Activated CD8-positive, alpha-beta memory T cell treated with anti-CD3 and anti-CD28 coated beads for 36 hours (primary cell): Measurements from ENCODE around the gene TFAP2C. TPM values are rescaled to one million over a fixed set of nuclear protein-coding genes. Genes with fewer than 3 reads are reported as not detected.

Source experiments
- CTCF ChIA-PET: fragments of 350-600 bp; sonication (Branson Sonifier 250); formaldehyde crosslinking; loops from one replicate; lab custom pipeline; 2021; ENCODE audit warnings: antibody characterized with exemption; lab: Charles Lee
- POLR2A ChIA-PET: fragments of 350-600 bp; sonication (Branson Sonifier 250); formaldehyde crosslinking; loops from one replicate; lab custom pipeline; 2021; ENCODE audit warnings: antibody characterized with exemption; lab: Charles Lee
- total RNA-seq, 2 experiments: library from RNA; stranded (reverse); gene quantifications; one replicate each; pipeline ENCODE4 v1.2.3, GENCODE V29; 2021

The TFAP2C gene
- not detected for total RNA-seq

DNA sequence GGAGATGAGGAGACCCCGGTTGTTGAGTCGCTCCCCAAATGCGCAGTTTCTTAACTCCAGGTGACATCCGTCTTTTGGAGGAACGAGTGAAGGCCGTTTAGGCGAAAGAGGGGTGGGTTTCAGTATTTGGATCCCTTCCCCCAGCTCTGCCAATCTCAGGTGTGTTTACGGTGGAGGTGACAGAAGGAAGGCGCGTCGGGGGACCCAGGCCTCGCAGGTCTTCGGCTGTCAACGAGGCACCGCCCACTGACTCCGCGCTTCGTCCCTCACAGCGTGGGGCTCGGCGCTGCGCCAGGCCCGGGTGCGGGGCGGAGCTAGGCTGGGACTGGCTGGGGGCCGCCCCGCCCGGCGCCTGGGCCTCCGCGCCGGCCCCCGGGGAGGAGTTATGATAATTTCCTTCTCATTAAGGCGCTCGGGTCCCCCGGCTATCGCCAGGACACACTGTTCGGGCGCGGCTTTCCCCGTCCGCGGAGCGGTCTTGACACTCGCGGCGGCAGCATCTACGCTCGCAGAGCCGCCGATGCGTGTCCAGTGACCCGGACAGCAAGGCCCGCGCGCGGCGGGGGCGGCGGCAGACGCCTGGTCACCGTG, at the start of gene TFAP2C:
TFAP2C (plus strand) TSS at position 434 of the 591 bp plus-strand sequence. CDS start 239 bp downstream, outside the sequence.
- ChIA-PET POLR2A (no interaction called here), CTCF (no interaction called here)

DNA sequence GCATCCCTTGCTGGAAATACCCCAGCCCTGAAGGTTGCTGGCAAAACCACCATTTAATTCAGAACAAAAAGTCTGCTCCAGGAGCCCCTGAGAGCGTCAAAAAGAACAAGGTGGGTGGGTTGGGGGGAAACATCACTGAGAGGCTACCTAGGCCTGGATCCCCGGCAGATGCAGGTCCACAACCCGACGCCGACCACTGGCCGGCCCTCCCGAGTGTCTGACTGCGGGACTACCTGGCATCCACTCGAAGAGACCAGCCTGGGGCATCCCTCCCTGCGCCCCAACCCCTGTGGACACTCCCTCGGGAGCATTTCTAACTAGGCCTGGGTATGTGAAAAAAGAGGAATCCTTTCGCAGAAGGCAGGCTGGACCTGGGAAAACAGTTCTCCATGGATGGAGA, 48.9 kb upstream of the TFAP2C start:
- ChIA-PET CTCF (interaction anchor here (0.6 kb wide), 1 partner anchor 154 kb away, joined by 3 read pairs; no protein-coding TSS in a partner anchor), POLR2A (no interaction called here)

DNA sequence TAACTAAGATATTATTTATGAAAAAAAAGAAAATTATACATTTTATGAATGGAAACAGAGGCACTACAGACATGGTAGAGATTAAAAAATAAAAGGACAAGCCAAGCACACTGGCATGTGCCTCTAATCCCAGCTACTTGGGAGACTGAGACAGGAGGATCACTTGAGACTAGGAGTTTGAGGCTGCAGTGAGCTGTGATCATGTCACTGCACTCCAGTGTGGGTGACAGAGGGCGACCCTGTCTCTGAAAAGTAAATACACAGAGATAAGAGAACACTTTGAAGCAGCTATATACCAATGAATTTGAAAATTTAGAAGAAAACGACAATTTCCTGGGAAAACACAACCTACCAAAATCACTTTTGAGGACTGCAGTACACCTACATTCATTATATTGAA, 47.4 kb upstream of the TFAP2C start:
- POLR2A ChIA-PET = no interaction called here
- CTCF ChIA-PET = no interaction called here

DNA sequence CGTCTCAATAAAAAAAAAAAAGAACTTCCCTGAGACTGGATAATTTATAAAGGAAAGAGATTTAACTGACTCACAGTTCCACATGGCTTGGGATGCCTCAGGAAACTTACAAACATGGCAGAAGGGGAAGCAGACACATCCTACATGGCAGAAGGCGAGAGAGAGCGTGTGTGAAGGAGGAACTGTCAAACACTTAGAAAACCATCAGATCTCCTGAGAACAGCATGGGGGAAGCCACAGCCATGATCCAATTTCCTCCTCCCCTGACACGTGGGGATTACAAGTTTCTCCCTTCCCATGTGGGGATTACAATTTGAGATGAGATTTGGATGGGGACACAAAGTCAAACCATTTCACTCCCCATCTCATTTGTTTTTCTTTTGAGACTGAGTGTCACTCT, 46.6 kb upstream of the TFAP2C start:
- CTCF ChIA-PET = no interaction called here

DNA sequence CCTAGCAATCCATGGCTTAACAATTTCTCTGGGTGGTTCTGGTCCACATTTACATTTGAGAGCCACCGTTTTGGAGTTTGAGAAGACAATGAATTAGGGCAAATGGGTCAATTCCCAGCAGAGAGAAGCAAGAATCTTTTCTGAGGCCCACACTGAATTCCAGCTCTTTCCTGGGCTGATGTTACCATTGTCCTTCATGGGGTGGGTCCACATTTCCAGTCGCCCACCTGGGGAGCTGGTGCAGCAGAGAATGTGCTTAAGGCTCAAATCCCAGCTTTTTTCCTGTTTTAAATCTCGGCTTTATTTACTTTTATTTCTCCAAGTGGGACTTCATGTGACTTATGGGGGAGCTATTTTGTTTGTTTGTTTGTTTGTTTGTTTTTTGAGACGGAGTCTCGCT, 44.2 kb upstream of the TFAP2C start:
- POLR2A ChIA-PET = no interaction called here
- CTCF ChIA-PET = no interaction called here

More for the DNA sequence above, 46.6 kb upstream of the TFAP2C start:
- POLR2A ChIA-PET = no interaction called here

DNA sequence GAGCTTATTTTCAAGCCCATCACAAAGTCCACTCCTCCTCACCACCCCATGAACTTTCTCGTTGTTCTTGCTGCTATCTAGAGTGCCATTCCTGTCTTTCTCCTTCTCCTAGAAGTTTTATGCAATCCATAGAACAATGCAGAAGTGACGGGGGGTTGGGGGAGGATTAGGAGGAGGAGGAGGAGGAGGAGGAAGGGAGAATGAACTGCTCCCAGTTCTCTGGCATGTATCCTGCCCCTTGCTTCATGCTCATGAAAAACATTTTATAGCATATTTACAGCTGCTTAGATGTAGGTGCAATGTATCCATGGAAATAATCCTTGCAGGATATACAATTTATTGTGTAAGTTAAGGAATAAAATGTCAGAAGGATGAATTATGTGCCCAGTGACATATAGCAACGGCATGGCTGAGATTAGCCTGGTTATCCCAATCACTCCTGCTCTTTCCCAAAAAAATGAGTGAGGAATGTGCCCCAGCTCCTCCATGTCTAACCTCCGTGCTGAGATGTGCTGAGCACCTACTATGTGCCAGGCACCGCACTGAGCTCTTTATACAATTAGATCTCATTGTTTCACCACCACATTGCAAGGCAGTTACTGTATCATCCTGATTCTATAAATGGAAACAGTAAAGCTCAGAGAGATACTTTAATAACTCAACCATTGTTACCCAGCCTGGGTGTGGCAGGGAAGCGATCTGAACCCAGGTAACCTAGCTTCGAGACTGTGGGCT, 41.6 kb upstream of the TFAP2C start:
- POLR2A ChIA-PET = no interaction called here
- CTCF ChIA-PET = interaction anchor here (0.6 kb wide), 1 partner anchor 258 kb away, joined by 3 read pairs; no protein-coding TSS in a partner anchor

DNA sequence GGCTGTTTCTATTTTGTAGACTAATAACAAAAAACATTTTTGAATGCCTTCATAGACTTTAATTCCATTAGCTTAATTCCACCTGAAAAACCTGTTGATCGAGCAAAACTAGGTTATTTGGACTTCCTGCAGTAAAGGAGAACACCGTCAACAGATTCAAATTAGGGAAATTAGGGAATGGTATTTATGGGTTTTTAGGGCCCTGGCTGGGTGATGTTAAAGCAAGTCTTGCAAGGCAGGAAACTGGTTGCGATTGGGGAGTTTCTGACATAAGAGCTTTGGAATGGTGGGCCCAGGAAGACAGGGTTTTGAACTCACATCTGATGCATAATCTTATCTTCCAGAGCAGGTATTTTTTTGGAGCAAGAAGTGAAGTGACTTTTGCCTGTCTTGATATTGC, 40.1 kb upstream of the TFAP2C start:
- ChIA-PET POLR2A (no interaction called here), CTCF (no interaction called here)

DNA sequence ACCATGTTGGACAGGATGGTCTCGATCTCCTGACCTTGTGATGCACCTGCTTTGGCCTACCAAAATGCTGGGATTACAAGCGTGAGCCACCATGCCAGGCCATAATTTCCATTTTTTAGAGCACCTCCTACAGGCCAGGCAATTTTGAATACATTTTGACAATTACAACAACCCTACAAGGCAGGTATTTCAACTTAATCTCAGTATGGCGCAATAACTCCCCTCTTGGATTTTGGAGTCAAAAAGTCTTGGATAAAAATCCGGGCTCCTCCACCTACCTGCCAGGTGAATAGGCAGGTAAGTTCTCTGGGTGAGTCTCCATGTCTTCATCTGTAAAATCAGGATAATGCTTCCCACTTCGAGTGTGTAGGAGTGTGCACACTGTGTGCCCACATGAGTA, 39.5 kb upstream of the TFAP2C start:
- POLR2A ChIA-PET = interaction anchor here (0.6 kb wide), 1 partner anchor 744 kb away, joined by 5 read pairs; no protein-coding TSS in a partner anchor
- CTCF ChIA-PET = no interaction called here

DNA sequence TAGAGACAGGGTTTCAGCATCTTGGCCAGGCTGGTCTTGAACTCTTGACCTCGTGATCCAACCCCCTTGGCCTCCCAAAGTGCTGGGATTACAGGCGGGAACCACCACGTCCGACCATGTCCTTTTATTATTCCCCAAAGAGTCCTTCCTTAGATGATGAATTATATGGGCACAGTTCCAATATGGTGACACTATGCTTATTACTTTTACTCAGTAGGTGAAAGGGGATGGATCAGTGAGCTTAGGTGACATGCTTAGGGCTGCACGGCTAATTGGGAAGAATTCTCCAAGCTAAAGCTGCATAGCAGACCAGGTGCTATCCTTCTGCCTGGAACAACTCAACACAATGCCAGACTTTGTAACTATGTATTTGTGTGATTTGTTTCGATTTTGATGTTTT, 38.2 kb upstream of the TFAP2C start:
- ChIA-PET CTCF (no interaction called here), POLR2A (no interaction called here)

DNA sequence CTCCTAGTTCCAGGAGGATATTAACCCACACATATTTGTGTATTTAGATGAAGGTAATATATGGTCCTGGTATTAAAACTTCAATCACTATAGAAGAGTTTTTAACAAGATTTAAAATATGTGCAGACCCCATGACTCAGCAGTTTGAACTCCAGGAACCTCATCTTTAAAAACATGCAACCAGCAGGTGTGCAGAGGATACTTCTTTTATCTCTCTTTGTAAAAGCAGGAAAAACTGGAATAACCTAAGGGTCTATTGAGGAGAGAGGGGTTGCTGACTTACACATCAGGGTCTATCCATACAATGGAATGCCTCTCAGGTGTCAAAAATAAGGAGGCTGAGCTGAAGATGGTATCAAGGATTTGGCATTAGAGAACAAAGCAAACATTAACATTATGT, 36.9 kb upstream of the TFAP2C start:
- CTCF ChIA-PET = no interaction called here
- POLR2A ChIA-PET = no interaction called here

DNA sequence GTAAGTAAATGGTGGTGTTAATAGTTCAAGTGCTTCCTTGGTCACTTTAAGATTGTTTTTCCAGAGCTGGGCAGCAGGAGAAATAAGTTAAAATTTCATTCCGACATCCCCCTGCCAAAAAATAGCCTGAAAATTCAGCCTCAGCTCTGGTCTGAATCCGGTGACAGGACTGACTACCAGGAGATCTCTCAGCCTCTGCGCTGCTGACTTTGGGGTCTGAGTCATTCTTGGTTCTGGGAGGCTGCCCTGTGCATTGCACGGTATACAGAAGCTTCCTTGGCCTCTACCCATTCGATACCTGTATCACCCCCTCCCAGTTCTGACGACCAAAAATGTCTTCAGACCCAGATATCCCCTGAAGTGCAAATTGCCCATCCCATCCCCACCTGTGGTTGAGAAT, 36.3 kb upstream of the TFAP2C start:
- ChIA-PET POLR2A (no interaction called here), CTCF (no interaction called here)

DNA sequence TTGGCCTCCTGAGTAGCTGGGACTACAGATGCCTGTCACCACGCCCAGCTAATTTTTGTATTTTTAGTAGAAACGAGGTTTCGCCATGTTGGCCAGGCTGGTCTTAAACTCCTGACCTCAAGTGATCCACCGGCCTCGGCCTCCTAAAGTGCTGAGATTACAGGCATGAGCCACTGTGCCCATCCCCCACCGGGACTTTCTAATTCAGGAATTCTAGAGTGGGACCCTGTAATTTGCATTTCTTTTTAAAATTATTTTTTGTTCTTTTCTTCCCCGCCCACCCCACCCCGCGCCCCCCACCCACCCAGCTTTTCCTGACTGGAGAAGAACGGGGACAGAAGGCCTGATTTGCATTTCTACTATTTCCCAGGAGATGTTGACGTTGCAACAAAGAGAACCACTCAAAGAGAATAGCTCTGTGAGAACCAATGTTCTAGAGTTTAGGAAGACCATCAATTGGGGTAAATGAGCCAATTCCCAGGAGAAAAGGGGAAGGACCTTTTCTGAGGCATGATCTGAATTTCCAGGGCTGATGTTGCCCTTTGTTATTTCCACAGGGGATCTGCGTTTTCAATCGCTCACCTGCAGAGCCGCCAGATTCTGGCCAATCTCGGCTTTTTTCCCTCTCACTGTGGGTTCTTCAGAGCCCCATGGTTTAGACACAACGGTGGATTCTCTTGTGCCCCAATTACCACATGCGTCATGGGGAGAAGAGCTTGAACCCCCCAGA, 33.2 kb upstream of the TFAP2C start:
- POLR2A ChIA-PET = no interaction called here
- CTCF ChIA-PET = no interaction called here

DNA sequence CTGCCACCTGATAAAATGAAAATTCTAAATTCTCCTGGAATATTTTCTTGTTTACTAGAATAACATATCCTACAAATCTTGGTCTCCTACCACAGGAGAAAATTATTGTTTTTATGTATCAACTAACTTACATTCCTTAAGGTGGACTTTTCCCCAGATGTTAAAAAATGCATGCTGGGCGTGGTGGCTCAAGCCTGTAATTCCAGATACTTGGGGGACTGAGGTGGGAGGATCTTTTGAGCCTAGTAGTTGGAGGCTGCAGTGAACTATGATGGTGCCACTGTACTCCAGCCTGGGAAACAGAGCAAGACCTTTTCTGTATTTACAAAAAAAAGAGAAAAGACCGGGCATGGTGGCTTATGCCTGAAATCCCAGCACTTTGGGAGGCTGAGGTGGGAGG, 27.9 kb upstream of the TFAP2C start:
- ChIA-PET CTCF (no interaction called here), POLR2A (no interaction called here)

DNA sequence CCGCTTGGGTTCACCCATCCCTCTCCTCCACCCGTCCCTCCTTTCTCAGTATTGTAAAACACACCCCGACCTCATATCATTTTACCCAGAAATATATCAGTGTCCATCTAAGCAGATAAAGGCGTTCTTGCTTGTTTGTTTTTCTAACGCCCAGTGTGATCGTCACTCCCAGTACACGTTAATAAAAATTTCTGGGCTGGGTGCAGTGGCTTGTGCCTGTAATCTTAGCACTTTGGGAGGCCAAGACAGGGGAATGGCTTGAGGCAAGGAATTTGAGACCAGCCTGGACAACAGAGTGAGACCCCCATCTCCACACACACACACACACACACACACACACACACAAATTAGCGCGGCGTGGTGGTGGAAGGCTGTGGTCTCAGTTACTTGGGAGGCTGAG, 24.4 kb upstream of the TFAP2C start:
- ChIA-PET POLR2A (no interaction called here), CTCF (no interaction called here)

DNA sequence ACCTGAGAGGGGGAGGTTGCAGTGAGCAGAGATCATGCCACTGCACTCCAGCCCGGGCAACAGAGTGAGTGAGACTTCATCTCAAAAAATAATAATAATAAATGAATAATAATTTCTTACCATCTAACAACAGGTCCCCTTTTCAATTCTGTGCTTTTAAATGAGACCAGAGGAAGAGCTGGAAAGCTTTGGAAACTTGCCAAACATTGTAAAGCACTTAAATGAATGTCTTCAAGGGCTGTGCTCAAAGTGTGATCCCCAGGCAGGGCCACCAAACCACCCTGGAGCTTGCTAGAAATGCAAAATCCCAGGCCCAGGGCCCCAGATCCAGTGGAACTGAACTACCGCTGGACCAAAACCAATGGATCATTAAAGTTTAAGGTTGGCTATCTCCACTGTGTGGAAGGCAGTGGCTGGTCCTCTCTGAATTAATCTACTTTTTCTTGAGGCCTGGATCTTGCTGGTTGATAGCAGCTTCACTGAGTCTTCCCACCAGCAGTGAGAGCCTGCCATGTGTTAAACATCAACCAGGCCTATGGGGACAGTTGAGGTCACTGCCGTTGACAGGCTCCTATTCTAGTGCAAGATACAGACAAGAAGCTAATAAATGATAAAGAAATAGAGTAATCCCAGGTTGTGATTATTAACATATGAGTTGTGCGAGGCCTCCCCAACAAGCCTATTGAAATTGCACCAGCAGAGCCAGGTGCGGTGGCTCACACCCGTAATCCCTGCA, 23.7 kb upstream of the TFAP2C start:
- CTCF ChIA-PET = no interaction called here
- POLR2A ChIA-PET = no interaction called here

DNA sequence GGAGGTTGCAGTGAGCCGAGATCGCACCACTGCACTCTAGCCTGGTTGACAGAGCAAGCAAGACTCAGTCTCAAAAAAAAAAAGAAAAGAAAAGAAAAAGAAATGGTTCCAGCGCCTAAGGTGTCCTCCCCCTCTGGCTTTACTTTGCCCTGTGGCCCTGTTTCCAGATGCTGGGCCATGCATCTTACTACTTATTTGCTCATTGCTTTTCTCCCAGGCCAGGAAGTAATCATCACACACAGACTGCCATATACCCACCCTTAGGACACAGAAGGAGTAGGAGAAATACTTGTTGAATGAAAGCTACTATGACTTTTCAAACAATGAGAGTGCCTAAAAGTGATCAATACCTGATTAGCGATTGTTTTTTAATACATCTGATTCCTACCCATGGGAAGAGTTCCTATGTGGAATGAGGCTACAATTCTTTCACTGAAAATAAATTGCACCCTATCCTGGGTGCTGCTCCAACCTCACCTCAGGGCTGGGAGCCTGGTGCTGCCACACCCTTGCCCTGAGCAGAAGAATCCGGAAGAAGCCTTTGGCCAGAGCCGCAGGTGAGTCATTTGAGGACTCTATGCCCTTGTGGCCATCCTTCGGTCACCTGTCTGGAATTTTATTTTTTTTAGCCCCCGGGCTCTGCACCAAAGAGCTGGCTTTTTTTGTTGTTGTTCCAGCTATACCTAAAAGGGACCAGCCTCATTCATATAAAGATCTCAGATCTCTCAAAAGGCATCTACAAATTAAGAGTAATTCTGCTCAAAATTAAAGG, 22.7 kb upstream of the TFAP2C start:
- CTCF ChIA-PET = no interaction called here
- POLR2A ChIA-PET = no interaction called here

DNA sequence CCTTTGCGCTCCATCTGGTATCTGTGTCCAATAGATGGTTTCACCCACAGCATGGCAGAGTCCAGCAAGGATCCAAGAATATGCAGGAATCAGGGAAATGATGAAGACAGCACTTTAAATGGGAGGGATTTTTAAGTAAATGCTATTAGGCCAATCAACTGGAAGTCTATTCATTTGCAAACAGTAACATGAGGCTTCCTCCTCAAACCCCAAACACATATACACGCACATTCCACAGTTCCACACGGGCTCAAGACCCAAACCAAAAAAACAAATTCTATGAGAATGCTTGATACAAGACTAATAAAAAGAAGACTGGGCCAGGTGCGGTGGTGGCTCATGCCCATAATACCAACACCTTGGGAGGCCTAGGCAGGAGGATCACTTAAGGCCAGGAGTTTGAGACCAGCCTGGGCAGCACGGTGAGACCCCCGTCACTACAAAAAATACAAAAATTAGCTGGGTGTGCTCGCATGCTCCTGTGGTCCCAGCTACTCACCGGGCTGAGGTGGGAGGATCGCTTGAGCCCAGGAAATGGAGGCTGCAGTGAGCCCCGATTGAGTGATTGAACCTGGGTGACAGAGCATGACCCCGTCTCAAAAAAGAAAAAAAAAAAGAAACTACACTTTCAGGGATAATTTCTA, 21.9 kb upstream of the TFAP2C start:
- ChIA-PET POLR2A (no interaction called here), CTCF (no interaction called here)

DNA sequence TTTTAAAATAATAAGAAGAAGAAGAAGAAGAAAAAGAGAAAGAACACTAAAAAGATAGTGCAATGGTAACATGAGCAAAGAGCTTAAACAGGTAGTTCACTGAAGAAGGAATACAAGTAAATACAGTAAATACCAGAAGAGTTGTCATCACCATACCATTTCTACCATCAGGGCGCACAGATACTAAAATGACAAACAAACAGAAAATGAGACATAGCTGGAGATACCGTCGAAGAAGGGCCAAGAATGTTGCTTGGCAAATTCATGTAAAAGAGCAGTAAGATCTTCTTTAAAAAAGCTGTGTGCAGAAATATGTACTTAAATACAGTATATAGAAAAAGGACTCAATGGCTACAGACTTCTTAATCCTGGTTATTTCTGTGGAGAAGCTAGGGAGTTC, 20.7 kb upstream of the TFAP2C start:
- ChIA-PET CTCF (no interaction called here), POLR2A (interaction anchor here (0.6 kb wide), 1 partner anchor 337 kb away, joined by 3 read pairs; no protein-coding TSS in a partner anchor)

DNA sequence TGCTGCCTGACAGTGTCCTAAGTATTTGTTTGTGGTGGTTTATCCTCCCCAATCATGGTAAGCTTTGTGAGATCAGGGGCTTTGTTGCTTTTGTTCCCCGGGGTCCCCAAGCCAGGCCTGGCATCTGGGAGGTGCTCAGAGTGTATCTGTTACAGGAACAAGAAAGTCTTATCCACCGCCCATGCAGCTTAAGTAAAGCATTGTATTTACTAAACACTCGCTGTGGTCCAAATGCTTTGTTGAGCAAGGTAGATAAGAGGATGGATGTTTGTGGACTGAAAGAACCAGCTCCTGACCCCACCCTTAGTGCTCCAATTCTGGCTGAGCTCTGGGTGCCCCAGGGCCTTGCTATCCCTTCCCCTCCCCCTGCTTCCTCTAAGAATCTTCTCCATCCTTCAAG, 19.8 kb upstream of the TFAP2C start:
- ChIA-PET POLR2A (no interaction called here), CTCF (interaction anchor here (0.9 kb wide), 1 partner anchor 59 kb away, joined by 3 read pairs; no protein-coding TSS in a partner anchor)
